ENCODE measurements around the gene CROCC2. TPM values are rescaled to one million over a fixed set of nuclear protein-coding genes. Genes with fewer than 3 reads are reported as not detected.
A peak's percentile ranks its signal among the peaks of the same experiment; 100 is the strongest.

Gene CROCC2
- total RNA-seq, 4 donors from 2014 or later = 0.06 to 0.12 TPM; not detected in 2

DNA sequence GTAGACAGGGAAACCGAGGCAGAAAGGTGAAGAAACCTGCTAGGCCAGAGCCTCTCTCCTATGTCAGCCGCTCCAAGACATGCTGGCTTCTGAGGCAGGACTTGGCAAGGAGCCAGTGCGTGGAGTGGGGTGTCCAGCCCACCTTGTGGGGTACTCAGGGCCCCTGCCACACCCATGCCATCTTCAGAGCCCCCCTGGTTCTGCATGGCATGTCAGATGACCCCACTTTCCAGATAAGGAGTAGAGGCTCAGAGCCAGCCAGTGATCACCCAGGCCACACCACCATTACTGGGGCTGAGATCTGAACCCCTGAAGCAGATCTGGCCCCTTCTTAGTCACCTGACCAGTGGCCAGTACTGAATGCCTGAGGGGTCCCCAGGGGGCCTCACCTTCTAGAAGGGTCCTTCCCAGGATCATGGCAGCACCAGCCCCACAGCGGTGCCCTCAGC is 14.7 kb downstream of the CROCC2 start:
- no peak for ATAC-seq (ENCODE audit: low FRiP score)
- peak; percentile 21 for DNase-seq (ENCODE audit: low spot score)
- TF ChIP-seq, protein P1, sequence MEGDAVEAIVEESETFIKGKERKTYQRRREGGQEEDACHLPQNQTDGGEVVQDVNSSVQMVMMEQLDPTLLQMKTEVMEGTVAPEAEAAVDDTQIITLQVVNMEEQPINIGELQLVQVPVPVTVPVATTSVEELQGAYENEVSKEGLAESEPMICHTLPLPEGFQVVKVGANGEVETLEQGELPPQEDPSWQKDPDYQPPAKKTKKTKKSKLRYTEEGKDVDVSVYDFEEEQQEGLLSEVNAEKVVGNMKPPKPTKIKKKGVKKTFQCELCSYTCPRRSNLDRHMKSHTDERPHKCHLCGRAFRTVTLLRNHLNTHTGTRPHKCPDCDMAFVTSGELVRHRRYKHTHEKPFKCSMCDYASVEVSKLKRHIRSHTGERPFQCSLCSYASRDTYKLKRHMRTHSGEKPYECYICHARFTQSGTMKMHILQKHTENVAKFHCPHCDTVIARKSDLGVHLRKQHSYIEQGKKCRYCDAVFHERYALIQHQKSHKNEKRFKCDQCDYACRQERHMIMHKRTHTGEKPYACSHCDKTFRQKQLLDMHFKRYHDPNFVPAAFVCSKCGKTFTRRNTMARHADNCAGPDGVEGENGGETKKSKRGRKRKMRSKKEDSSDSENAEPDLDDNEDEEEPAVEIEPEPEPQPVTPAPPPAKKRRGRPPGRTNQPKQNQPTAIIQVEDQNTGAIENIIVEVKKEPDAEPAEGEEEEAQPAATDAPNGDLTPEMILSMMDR (IDR thresholded peaks at IDR 0.05) = no peak

DNA sequence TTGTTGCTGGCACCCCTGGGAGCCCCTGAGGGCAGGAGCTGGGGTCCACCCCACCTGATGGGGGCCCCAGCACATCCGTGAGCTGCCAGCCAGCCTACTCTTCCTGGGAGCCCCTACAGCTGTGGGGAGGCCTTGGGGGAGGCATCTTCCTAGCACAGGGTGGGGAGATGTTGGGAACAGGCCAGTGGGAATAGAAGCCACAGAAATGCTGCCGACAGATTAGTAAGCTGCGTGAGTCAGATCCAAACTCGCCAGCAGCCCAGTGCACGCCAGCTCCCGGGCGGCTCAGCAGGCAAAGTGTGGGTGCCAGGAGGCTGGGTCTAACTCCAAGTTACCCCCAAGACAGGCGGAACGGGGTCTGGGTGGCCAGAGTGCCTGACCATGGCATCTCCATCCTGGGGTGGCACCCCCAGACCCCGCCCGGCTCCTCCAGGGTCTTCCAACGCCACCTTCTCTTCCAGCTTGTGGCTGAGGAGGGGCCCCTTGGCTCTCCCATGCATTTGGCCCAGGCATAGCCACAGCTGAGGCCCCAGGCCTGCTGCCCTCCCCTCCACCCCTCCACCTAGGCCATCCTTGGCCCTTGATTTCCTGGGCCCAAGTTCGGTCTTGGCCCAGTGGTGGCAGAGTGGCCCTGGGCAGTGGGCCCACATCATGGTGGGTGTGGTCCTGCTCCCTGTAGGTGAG is 15.3 kb downstream of the CROCC2 start:
- ATAC-seq (ENCODE audit: low FRiP score) (peak; percentile 69), DNase-seq (ENCODE audit: low spot score) (peak; percentile 23)

DNA sequence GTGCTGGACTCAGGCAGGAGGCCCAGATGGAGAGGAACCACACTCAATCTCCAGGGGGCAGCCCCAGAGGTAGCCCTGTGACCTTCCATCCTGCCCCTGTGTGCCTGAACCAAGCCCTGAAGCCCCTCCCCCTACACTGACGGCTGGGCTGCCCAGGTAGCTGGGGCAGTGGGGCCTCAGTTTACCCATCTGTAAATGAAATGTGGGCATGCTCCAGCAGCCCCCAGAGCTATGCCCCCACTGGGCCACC is 15.8 kb downstream of the CROCC2 start:
- DNase-seq (ENCODE audit: low spot score) = peak; percentile 13

More for the DNA sequence above, 15.3 kb downstream of the CROCC2 start:
- TF ChIP-seq, protein P1 (IDR thresholded peaks at IDR 0.05) = no peak

DNA sequence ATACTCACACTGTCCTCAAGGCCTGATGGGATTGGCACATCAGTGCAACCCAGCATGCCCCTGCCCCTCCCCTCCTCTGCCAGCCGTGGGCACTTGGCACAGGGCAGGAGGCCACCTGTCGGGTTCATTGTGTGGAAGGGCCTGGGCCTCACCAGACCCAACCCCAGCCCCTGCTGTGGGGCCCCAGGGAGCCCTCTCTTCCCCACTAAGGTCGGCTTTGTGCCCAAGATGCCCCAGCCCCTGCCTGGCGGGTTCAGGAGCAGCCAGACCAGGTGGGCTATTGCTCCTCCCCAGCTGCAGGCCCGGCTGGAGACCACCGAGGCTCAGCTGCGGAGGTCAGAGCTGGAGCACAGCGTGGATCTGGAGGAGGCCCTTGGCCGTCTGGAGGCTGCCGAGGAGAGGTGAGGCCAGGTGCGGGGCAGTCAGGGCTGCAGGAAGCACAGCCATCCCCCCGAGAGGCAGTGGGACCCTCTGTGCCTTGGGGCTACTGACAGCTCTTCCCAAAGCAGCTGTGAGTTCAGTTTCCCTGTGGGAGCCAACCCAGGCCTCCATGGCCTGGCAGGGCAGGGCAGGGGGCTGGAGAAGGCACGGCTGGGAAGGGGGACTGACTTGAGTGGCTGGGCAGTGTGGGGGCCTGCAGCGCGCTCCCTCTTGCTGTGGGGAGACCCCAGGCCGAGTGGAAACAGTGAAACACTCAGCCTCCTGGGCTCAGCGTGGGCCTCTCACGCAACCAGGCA is 16.3 kb downstream of the CROCC2 start:
- DNase-seq (ENCODE audit: low spot score) = peak; percentile 11
- TF ChIP-seq, protein P1 (IDR thresholded peaks at IDR 0.05) = no peak
- no peak for ATAC-seq (ENCODE audit: low FRiP score)

More for the DNA sequence above, 15.8 kb downstream of the CROCC2 start:
- TF ChIP-seq, protein P1 (IDR thresholded peaks at IDR 0.05) = no peak
- ATAC-seq (ENCODE audit: low FRiP score) = no peak

DNA sequence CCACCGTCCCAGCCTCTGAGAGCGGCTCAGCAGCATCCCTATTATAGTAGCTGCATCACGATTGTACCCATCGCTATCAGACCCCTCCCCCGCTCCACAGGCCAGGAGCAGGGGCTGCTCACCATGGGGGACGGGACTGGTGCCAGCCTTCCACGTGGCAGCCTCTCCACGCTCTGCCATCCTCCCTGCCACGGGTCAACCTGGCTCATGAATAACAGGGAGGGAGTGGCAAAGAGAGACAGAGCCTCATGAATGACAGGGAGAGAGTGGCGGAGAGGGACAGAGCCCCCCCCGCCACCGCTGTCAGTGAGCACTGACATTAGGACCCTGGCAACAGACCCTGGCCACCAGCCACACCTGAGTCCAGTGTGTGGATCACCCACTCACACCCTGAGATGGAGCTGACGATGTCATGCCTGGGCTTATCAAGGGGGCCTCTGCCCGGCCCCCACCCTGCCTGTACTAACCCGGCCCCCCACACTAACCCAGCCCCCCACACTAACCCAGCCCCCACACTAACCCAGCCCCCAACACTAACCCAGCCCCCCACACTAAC is 16.9 kb downstream of the CROCC2 start:
- DNase-seq (ENCODE audit: low spot score) = peak; percentile 19
- no peak for ATAC-seq (ENCODE audit: low FRiP score)
- TF ChIP-seq, protein P1 (IDR thresholded peaks at IDR 0.05) = no peak

DNA sequence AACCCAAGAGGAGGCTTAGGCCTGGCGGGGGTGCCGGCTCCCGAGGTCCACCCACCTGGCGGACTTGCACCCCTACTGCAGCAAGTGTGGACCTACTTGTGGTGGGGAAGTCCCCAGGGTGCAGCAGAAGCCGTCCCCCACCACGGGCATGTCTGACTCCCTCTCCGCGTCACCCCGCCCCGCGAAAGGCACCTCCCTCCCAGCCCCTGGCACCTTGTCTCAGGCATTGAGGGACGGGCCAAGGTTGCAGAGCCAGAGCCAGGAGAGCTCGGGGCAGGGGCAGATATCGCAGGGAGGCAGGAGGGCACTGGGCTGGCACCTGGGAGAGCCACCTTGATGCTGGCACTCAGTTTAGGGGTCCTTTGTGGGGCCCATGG is 19.0 kb downstream of the CROCC2 start:
- ATAC-seq (ENCODE audit: low FRiP score) (no peak), DNase-seq (ENCODE audit: low spot score) (peak; percentile 14)
- TF ChIP-seq, protein P1 (IDR thresholded peaks at IDR 0.05) = no peak

Measured in omental fat pad (tissue), 4 donors.